ENCODE results near the gene BMPR1A.
"Not testable (repeated sequence)": the region's sequence is repeated elsewhere in the genome, so short reads cannot be mapped to it uniquely, and the experiment has no call there.

GRCh38 chr10:86978457-86978856 is 222.0 kb downstream of the BMPR1A start:
- not testable (repeated sequence) for TF ChIP-seq FOXA1 (IDR thresholded peaks at IDR 0.05); CTBP1 (IDR thresholded peaks at IDR 0.05; ENCODE audit: borderline replicate concordance); TARDBP (IDR thresholded peaks at IDR 0.05); PKNOX1 (IDR thresholded peaks at IDR 0.05); FOXM1 (IDR thresholded peaks at IDR 0.05; ENCODE audit: borderline replicate concordance); SP1 (IDR thresholded peaks at IDR 0.05); SUZ12 (IDR thresholded peaks at IDR 0.05); ZNF384 (IDR thresholded peaks at IDR 0.05); ARNT (IDR thresholded peaks at IDR 0.05); ELF4 (IDR thresholded peaks at IDR 0.05); FOXK2 (IDR thresholded peaks at IDR 0.05); HDGF (IDR thresholded peaks at IDR 0.05; ENCODE audit: borderline replicate concordance); BHLHE40 (IDR thresholded peaks at IDR 0.05; ENCODE audit: borderline replicate concordance)
